A673 (cell line): Measurements from ENCODE around the gene CNOT4. TPM values are rescaled to one million over a fixed set of nuclear protein-coding genes. Genes with fewer than 3 reads are reported as not detected.

Experiments used
- BruUV-seq: library from RNA; stranded (reverse); fragments of 400-500 nt; replicated peaks from 2 replicates; lab custom pipeline; 2021; lab: Mats Ljungman, UMichigan
- CTCF ChIA-PET: fragments of 300-600 bp; sonication (Branson Sonifier 250); formaldehyde crosslinking; loops from one replicate; lab custom pipeline; 2022; ENCODE audit warnings: antibody characterized with exemption; lab: Charles Lee
- POLR2A ChIA-PET: fragments of 300-600 bp; sonication (Branson Sonifier 250); formaldehyde crosslinking; loops from one replicate; lab custom pipeline; 2022; ENCODE audit warnings: antibody characterized with exemption; ENCODE audit not compliant: low non-redundant PET; lab: Charles Lee
- DNase-seq: peaks from one replicate; pipeline ENCODE4 v3.0.0-alpha.2; 2015; ENCODE audit warnings: low spot score
- H3K27ac ChIP-seq: fragments of 200-600 bp; sonication (generic); 2 replicates; pipeline ENCODE4 v1.5.1; 2016; ENCODE audit warnings: mixed run types, low read depth, mild to moderate bottlenecking, mixed read lengths, antibody characterized with exemption, low read length; ENCODE audit not compliant: poor library complexity, severe bottlenecking
- H3K27me3 ChIP-seq: fragments of 200-600 bp; sonication (generic); replicated peaks from 2 replicates; pipeline ENCODE4 v1.6.1; 2017; ENCODE audit warnings: mixed run types, low read depth, mild to moderate bottlenecking, mixed read lengths, antibody characterized with exemption, low read length; ENCODE audit not compliant: insufficient read depth, poor library complexity
- H3K36me3 ChIP-seq: fragments of 200-600 bp; sonication (generic); 2 replicates; pipeline ENCODE4 v1.6.1; 2016; ENCODE audit warnings: mixed run types, mild to moderate bottlenecking, mixed read lengths, antibody characterized with exemption, low read length; ENCODE audit not compliant: insufficient read depth, poor library complexity, severe bottlenecking
- H3K4me1 ChIP-seq: fragments of 200-600 bp; sonication (generic); 2 replicates; pipeline ENCODE4 v1.6.1; 2017; ENCODE audit warnings: mixed run types, mild to moderate bottlenecking, mixed read lengths, antibody characterized with exemption, low read length; ENCODE audit not compliant: insufficient read depth, poor library complexity, severe bottlenecking
- H3K4me3 ChIP-seq: fragments of 200-600 bp; sonication (generic); 2 replicates; pipeline ENCODE4 v1.5.1; 2016; ENCODE audit warnings: low read depth, mixed run types, mild to moderate bottlenecking, mixed read lengths, low read length; ENCODE audit not compliant: poor library complexity, severe bottlenecking
- H3K9me3 ChIP-seq: fragments of 200-600 bp; sonication (generic); 2 replicates; pipeline ENCODE4 v1.6.1; 2016; ENCODE audit warnings: mixed run types, low read depth, mild to moderate bottlenecking, mixed read lengths, antibody characterized with exemption, low read length; ENCODE audit not compliant: poor library complexity, severe bottlenecking
- EZH2 ChIP-seq: fragments of 200-600 bp; sonication (generic); IDR thresholded peaks from 2 replicates; pipeline ENCODE4 v1.6.1; 2017; ENCODE audit warnings: borderline replicate concordance, low read depth, mild to moderate bottlenecking, mixed read lengths, antibody characterized with exemption, low read length; ENCODE audit not compliant: poor library complexity, severe bottlenecking
- intact Hi-C: fragments of 100-400 bp; cut with micrococcal nuclease; formaldehyde crosslinking; loops from one replicate; pipeline ENCODE4 v1.10.0; 2022; ENCODE audit not compliant: unreplicated experiment
- total RNA-seq: library from RNA; stranded (reverse); gene quantifications from 2 replicates; pipeline ENCODE4 v1.2.3, GENCODE V29; 2021
- TF ChIP-seq, protein P1 (sequence below): fragments of 300-800, 200-600 bp; sonication (generic); conservative IDR thresholded peaks from 2 replicates; pipeline ENCODE4 v1.5.1; 2017; ENCODE audit warnings: low read depth, mild to moderate bottlenecking, antibody characterized with exemption, low read length, moderate library complexity, mixed read lengths

CNOT4 gene
- total RNA-seq, 1 experiment from 2014 or later: 24.1 TPM

DNA sequence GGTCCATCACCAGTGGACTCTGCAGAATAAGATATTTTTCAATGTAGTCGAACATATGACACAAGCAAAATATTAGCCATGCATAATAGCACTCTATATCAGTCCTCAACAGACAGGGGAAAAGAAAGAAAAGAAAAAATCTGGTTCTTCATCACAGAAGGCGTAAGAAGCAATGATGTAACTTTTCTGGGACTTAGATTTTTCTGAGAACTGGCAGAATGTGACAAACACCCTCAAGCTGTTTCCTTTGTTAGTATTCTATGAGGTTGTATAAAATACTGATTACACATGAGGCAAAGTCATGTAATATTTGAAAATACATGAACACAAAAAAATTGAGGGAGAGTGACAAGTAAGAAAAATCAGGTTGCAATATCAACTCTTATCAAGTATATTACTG lies 84.9 kb downstream of the CNOT4 start:
- TF ChIP-seq, protein P1, sequence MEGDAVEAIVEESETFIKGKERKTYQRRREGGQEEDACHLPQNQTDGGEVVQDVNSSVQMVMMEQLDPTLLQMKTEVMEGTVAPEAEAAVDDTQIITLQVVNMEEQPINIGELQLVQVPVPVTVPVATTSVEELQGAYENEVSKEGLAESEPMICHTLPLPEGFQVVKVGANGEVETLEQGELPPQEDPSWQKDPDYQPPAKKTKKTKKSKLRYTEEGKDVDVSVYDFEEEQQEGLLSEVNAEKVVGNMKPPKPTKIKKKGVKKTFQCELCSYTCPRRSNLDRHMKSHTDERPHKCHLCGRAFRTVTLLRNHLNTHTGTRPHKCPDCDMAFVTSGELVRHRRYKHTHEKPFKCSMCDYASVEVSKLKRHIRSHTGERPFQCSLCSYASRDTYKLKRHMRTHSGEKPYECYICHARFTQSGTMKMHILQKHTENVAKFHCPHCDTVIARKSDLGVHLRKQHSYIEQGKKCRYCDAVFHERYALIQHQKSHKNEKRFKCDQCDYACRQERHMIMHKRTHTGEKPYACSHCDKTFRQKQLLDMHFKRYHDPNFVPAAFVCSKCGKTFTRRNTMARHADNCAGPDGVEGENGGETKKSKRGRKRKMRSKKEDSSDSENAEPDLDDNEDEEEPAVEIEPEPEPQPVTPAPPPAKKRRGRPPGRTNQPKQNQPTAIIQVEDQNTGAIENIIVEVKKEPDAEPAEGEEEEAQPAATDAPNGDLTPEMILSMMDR: no peak
- TF ChIP-seq EZH2: no peak
- no peak for DNase-seq
- no peaks in the 10 kb centered on the region for H3K9me3 ChIP-seq
- no peak overlapping the region for H3K27ac ChIP-seq
- H3K4me3 ChIP-seq: no peak overlapping the region
- peaks cover 23% of the 10 kb centered on the region for H3K4me1 ChIP-seq
- no peaks in the 10 kb centered on the region for H3K36me3 ChIP-seq
- intact Hi-C loops: no loop called here
- POLR2A ChIA-PET: no interaction called here
- BruUV-seq: no TSS peak
- H3K27me3 ChIP-seq: no peaks in the 10 kb centered on the region
- CTCF ChIA-PET: no interaction called here

DNA sequence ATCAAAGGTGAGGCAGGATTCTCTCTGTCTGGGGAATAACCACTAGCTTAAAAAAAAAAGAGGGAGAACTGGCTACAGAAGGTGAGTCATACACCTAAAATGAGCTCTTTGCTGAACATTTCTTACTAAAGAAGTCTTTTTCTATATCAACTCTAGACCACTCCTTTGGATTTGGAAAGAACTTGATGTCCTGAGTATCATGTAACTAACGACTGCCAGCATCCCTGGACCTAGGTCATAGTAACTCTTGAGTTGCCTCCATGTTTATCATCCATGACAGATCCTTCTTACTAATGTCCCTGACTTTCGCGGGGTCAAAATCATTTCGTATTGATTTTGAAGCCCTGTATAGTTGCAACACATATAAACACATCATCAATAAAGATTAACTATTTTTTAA lies 89.1 kb downstream of the CNOT4 start:
- BruUV-seq: no TSS peak
- Histone ChIP-seq H3K36me3 (no peaks in the 10 kb centered on the region), H3K27ac (no peak overlapping the region), H3K4me3 (no peak overlapping the region), H3K27me3 (no peaks in the 10 kb centered on the region), H3K9me3 (no peaks in the 10 kb centered on the region), H3K4me1 (no peaks in the 10 kb centered on the region)
- DNase-seq: no peak
- no peak for TF ChIP-seq EZH2
- TF ChIP-seq, protein P1: no peak
- CTCF ChIA-PET: no interaction called here
- intact Hi-C loops: no loop called here
- POLR2A ChIA-PET: interaction anchor here (0.6 kb wide), 1 partner anchor 27 kb away, joined by 3 read pairs; no protein-coding TSS in a partner anchor

DNA sequence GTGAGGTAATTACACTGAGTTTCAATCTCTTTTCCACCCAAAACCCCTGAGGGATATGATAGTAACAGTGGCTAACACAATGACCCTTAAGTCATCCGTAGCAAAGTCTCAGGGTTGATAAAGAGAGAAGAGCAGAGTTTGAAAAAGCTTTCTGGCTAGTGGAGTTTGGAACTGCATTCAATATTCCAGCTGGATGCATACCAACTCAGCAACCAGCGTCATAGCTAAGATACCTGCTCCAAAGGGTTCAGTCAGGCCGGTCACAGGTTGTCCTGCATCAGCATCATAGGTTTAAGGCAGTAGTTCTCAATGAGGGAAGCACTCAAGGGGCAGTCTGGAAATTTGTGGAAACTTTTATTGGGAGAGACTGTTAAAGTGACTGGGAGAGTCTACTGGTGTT lies 93.5 kb downstream of the CNOT4 start:
- Histone ChIP-seq H3K4me3 (no peak overlapping the region), H3K27me3 (no peaks in the 10 kb centered on the region), H3K27ac (no peak overlapping the region), H3K4me1 (no peaks in the 10 kb centered on the region), H3K36me3 (no peaks in the 10 kb centered on the region), H3K9me3 (no peaks in the 10 kb centered on the region)
- intact Hi-C loops: no loop called here
- TF ChIP-seq, protein P1: no peak
- no peak for TF ChIP-seq EZH2
- ChIA-PET POLR2A (interaction anchor here (0.5 kb wide), 1 partner anchor 90 kb away, joined by 3 read pairs; no protein-coding TSS in a partner anchor), CTCF (no interaction called here)
- no TSS peak for BruUV-seq
- no peak for DNase-seq
